ENCODE measurements around the gene KRTAP3-1.

DNA sequence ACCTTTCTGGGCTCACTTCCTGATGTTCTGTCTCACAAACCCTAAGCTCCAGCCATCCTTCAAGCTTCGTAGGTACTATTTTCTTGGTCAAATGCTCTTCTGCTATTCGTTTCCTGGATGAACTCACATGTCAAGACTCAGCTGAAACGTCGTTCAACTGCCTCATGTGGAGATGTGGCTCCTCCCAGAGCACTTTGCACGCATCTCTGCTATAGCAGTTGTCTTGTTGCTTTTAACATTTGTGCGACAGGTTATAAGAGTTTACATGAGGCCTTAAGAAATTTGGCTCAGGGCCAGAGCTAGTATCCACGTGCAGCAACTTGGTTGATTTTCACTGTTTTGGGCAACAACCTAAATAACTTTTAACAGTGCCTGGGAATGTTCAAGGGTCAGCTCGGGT, 22.0 kb downstream of the KRTAP3-1 start:
- TF ChIP-seq, protein P1, sequence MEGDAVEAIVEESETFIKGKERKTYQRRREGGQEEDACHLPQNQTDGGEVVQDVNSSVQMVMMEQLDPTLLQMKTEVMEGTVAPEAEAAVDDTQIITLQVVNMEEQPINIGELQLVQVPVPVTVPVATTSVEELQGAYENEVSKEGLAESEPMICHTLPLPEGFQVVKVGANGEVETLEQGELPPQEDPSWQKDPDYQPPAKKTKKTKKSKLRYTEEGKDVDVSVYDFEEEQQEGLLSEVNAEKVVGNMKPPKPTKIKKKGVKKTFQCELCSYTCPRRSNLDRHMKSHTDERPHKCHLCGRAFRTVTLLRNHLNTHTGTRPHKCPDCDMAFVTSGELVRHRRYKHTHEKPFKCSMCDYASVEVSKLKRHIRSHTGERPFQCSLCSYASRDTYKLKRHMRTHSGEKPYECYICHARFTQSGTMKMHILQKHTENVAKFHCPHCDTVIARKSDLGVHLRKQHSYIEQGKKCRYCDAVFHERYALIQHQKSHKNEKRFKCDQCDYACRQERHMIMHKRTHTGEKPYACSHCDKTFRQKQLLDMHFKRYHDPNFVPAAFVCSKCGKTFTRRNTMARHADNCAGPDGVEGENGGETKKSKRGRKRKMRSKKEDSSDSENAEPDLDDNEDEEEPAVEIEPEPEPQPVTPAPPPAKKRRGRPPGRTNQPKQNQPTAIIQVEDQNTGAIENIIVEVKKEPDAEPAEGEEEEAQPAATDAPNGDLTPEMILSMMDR (IDR thresholded peaks at IDR 0.05): no peak
- TF ChIP-seq POLR2A (IDR thresholded peaks at IDR 0.05) (no peak), EP300 (IDR thresholded peaks at IDR 0.05) (no peak), POLR2AphosphoS5 (IDR thresholded peaks at IDR 0.05) (no peak)

Measured in sigmoid colon (tissue), 4 donors.